ENCODE results near the gene PLCG2.

Gene PLCG2

GRCh38 chr16:81786868-81787267 is 7.8 kb downstream of the PLCG2 start:
- DNase-seq (ENCODE audit: low read depth, low spot score) = no peak
- in situ Hi-C loops (cut with HindIII; ENCODE audit: low sequenced_read_pairs) = no loop called here
- no peak overlapping the region for H3K4me3 ChIP-seq (ENCODE audit: low read depth, low read length)
- TF ChIP-seq CTCF (IDR thresholded peaks at IDR 0.05; ENCODE audit: low read depth, low read length) = no peak

- DNase-seq (ENCODE audit: low read depth, low spot score) = no peak
- no peak overlapping the region for H3K4me3 ChIP-seq (ENCODE audit: low read depth, low read length)
- in situ Hi-C loops (cut with HindIII; ENCODE audit: low sequenced_read_pairs) = no loop called here
- TF ChIP-seq CTCF (IDR thresholded peaks at IDR 0.05; ENCODE audit: low read depth, low read length) = no peak
These were observed 8.6 kb downstream of the PLCG2 start for GRCh38 chr16:81787659-81788058.

GRCh38 chr16:81790277-81790676 is 11.2 kb downstream of the PLCG2 start:
- TF ChIP-seq CTCF (IDR thresholded peaks at IDR 0.05; ENCODE audit: low read depth, low read length) = no peak
- in situ Hi-C loops (cut with HindIII; ENCODE audit: low sequenced_read_pairs) = no loop called here
- H3K4me3 ChIP-seq (ENCODE audit: low read depth, low read length) = no peak overlapping the region
- DNase-seq (ENCODE audit: low read depth, low spot score) = no peak

GRCh38 chr16:81790830-81791435 is 11.8 kb downstream of the PLCG2 start:
- TF ChIP-seq CTCF (IDR thresholded peaks at IDR 0.05; ENCODE audit: low read depth, low read length) = no peak
- no peak for DNase-seq (ENCODE audit: low read depth, low spot score)
- in situ Hi-C loops (cut with HindIII; ENCODE audit: low sequenced_read_pairs) = no loop called here

GRCh38 chr16:81792828-81793227 is 13.7 kb downstream of the PLCG2 start:
- DNase-seq (ENCODE audit: low read depth, low spot score) = no peak
- in situ Hi-C loops (cut with HindIII; ENCODE audit: low sequenced_read_pairs) = no loop called here
- H3K4me3 ChIP-seq (ENCODE audit: low read depth, low read length) = no peak overlapping the region
- TF ChIP-seq CTCF (IDR thresholded peaks at IDR 0.05; ENCODE audit: low read depth, low read length) = no peak

More at GRCh38 chr16:81790830-81791435, 11.8 kb downstream of the PLCG2 start:
- H3K4me3 ChIP-seq (ENCODE audit: low read depth, low read length) = no peak overlapping the region

- no peak overlapping the region for H3K4me3 ChIP-seq (ENCODE audit: low read depth, low read length)
- TF ChIP-seq CTCF (IDR thresholded peaks at IDR 0.05; ENCODE audit: low read depth, low read length) = no peak
- DNase-seq (ENCODE audit: low read depth, low spot score) = no peak
- in situ Hi-C loops (cut with HindIII; ENCODE audit: low sequenced_read_pairs) = no loop called here
These were observed 16.1 kb downstream of the PLCG2 start for GRCh38 chr16:81795193-81795592.

All from astrocyte of the spinal cord (primary cell).